GM18520 (cell line): ENCODE measurements around the gene BAMBI.

Source experiments
- ATAC-seq: cut with Tn5 transposase; IDR thresholded peaks from one replicate; pipeline ENCODE4 v1.9.1; 2021; ENCODE audit not compliant: unreplicated experiment

Gene BAMBI

DNA sequence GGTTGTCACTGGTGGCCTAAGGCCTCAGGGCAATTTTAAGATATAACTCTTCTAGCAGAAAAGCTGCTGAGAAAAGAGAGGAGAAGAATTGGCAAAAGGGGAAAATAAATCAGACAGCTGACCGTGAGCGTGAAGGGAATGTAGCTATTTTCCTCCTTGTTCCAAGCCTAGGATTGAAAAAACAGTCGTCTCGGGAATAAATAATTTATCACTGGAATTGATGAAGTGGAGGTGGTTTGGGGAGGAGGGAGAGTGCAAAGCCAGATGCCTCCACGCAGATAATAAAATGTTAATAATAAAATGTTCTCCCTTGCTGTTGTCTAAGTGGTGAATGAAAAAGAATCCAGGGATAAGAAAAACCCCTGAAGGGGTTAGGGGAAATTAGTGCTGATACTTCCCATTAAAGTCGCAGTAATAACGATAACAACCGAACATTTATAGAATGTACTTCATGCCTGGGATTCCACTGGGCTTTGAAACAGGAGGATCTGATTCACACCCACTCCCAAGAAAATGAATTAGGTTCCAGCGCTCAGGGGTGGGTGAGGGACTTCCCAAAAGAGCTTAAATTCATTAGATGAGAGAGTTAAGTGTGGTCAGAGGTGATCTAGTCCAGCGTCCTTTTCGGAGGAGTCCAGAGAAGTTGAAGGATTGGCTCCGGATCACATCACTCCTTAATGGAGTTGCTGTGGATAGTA lies 27.3 kb downstream of the BAMBI start:
- no peak for ATAC-seq

DNA sequence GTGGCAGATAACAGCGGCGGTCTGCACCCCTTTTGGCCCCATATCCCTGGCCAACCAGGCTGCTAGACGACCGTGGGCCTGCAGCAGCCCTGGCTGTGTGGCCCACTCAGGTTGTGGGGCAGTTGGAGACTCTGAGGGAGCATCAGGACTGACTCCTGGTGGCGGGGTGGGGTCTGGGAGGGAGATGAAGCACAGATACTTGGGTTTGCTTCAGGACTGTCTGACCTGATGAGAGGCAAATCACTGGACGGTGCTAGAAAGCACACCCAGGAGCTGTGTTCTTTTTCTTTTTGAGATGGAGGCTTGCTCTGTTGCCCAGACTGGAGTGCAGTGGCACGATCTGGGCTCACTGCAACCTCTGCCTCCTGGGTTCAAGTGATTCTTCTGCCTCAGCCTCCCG lies 28.2 kb downstream of the BAMBI start:
- no peak for ATAC-seq

DNA sequence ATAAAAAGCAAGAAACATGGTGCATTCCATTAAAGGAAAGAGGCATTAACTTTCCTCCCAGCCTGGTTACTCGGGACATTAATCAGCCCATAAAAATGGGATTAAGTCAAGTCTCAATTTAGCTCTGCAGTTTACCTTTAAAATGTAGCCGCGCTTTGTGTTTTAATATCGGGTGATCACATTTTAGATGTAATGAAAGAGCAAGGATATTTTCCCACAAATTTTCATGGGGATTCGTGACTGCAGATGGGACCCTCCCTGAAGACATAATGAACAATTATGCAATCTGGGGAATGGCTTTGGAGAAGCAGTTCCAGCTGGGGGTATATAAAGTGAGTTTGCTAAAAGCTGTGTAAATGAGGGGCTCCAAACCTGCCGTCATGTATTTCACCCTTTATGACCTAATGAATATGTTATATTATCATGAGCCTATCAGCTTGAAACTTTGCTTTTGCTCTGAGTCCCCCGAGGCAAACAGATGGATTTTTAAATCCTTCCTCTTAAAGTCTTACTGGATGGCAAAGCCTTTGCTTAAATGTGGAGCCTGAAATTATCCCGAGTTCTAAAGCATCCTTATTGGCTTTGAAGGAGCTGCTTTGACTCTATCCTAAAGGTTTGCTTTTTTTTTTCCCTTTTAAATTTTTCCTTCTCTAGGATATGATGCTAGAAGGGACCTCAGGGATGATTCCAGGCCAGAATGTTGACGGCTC lies 31.8 kb downstream of the BAMBI start:
- no peak for ATAC-seq

DNA sequence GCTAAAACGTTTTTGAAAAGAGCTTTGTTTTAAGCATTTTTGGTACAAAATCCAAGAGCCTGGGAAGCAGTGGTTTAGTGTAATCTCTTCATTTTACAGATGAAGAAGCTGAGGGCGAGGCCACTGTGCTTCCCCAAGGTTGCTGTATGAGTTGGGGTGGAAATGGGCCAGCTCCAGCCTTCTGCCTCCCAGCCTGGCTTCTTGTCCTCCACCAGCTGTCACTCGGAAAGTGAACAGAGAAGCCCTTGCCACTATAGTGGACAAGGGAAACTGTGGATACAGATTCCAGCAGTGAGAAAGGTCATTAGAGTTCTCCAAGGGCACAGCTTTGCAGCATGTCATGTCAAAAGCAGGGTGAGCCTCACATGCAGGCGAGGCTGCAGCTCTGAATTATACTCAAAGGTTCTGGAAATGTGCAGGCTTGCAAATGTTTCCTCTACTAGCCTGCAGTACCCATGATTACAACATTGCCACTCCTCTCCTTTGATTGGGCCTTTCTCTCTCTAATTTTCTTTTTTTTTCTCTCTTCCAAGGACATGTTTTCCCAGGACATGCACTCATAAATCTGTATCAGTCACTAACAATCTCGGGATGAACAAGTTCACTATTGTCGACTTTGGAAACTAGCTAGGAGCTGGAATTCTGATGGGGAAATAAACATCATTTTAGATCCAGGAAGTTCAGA lies 33.0 kb downstream of the BAMBI start:
- ATAC-seq = no peak

DNA sequence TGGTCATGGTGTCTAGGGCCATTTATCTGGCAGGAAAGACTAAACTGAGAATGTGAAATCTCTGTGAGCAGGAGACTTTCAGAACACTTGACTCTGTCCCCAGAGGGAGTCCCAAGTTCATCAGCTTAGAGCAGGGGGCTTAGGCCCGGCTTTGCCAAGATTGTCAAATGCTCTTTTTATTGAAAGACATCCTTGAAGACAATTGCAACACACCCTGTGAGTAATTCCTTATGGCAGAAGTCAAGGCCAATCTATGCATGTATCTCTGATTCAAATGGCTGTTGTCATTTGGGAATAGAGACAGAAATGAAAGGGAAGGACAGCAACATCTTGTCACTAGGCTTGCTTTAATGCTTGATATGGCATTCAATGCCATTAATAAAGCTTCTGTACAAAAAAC lies 33.7 kb downstream of the BAMBI start:
- no peak for ATAC-seq

DNA sequence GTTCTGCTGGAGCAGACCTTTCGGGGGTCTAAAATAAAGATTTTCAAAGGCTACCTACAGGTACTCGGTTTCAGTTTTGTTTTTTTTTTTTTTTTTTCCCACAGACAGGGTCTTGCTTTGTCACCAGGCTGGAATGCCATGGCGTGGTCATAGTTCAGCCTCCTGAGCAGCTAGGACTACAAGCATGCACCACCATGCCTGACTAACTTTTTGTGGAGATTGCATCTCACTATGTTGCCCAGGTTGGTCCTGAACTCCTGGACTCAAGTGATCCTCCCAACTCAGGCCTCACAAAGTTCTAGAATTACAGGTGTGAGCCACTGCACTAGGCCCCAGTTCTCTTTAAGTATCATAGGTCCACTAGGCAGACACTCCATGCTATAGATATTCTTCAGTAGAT lies 34.5 kb downstream of the BAMBI start:
- no peak for ATAC-seq

DNA sequence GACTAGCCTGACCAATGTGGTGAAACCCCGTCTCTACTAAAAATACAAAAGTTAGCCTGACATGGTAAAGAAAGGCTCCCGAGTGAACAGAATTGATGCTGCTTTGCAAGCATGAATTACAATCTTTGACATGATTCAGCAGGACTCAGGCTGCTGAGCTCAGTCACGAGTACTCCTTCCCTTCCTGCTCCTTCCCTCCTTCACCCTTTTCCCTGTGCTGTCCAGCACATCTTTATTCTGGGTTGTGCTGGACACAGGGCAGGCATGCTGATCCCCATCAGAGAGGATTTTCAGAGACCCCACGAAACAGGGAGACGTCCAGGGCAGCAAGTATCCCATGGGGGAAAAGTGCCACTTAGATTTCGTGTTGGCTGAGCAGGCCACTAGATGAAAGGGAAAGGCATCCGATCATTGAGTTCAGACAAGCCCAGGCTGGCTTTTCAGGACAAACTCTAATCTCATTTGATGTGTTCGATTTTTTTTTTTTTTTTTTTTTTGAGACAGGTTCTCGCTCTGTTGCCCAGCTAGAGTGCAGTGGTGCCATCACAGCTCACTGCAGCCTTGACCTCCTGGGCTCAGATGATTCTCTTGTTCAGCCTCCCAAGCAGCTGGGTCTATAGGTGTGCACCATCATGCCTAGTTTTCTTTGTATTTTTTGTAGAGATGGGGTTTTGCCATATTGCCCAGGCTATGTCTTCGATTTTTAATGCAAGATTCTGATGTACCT lies 36.5 kb downstream of the BAMBI start:
- ATAC-seq = no peak

DNA sequence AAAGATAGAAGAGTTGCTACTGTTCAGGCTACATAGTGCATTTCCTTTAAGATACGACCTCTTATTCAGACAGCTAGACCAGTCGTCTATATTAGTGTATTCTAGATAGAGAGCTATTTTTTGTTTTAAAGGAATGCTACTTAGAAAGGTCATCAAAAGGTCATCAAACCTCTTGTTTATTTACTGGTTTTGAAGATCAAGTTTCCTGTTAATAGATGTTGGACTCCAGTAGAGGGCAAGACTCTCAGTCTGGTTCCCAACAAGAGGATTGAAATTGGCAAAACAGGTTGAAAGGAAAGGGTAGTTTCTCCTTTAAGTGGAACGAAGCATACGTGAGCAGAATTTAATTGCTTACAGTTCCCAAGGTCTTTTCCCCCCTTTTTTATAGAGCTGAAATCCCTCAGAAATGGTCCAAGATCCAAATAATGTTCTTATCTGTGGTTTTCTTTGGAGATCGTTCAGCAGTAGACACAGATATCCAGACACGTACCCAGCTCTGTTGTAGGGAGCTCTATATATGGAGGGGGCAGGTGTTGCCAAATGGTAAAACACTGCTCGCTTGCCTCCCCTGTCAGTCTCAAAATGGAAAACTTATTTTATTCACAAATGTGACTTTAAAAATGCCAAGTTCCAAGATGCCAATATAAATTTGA lies 37.2 kb downstream of the BAMBI start:
- ATAC-seq = no peak

DNA sequence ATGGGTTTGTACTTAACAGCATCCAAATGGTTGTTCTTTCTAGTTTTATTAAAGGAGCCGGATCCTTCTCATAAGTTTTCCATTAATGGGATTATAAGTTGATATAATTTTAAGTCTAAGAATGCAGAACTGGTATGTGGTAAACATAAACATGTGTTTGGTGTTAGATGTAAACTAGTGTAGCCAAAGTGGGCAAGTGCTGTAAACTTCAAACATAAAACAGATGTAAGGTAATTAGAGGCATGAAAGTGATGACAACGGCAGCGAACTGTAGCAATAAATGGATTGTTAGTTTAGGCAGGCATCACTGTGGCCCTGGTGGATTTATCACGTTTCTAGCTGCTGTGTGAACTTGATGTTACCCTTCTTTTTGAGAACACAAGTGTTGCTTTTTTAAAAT lies 37.9 kb downstream of the BAMBI start:
- ATAC-seq = no peak

DNA sequence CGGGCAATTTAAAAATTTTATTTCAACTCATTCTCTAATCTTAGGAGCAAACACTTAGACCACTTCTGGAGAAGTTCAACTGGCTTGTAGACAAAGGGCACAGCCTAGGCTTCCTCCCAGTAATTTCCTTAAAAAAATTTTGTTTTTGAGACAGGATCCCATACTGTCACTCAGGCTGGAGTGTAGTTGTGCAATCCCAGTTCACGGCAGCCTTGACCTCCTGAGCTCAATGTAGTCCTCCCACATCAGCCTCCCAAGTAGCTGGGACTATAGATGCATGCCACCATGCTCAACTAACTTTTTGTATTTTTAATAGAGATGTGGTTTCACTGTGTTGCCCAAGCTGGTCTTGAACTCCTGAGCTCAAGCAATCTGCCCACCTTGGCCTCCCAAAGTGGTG lies 38.4 kb downstream of the BAMBI start:
- no peak for ATAC-seq

DNA sequence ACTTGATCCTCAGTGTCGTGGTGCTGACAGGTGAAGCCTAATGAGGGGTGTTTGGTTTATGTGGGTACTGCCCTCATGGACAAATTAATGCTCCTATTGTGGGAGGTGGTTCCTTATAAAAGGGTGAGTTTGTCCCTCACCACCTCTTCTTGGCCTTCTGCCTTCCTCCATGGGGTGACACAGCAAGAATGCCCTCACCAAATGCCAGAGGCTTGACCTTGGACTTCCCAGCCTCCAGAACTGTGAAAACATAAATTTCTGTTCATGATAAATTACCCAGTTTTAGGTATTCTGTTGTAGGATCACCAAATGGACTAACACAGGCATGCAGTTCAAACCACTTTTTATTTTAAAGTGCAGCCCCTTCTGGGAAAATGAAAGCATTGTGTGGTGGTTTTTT lies 39.4 kb downstream of the BAMBI start:
- ATAC-seq = no peak

DNA sequence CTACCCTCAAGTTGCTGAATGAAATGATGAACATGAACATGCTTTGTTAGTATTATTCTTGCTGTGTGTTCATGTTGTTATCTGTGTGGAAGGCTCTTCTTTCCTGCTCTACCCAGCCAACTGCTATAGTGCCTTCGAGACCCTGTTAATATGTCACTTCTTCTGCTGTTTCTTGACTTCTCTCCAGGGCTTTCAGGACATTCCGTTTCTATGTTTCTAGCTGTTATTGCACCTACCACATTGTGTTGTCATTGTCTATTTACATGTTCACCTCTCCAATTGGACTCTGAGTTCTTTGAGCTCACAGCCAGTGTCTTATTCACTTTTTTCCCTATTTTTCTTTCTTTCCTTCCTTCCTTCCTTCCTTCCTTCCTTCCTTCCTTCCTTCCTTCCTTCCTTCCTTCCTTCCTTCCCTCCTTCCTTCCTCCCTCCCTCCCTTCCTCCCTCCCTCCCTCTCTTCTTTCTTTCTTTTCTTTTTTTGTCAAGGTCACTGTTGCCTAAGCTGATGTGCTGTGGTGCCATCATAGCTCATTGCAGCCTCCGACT lies 40.4 kb downstream of the BAMBI start:
- no peak for ATAC-seq

DNA sequence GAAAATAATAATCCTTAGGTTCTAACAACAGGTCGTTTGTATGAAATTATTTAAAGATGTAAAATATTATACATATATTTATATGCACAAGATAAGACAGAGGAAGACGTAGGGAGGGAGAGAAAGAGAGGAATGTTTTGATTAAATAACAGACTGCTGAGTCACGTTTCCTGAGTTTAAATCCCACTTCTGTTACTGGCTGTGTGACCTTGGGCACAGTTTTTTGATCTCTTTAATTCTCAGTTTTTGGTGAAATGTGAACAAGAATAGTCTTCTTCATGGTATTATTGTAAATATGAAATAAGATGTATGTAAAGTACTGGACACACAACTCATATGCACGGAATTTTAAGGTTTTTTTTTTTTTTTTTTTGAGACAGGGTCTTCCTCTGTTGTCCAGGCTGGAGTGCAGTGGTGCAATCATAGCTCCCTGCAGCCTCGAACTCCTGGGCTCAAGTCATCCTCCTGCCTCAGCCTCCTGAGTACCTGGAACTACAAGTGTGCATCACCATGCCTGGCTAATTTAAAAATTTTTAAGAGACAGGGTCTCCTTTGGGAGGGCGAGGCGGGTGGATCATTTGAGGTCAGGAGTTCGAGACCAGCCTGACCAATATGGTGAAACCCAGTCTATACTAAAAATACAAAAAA lies 42.6 kb downstream of the BAMBI start:
- no peak for ATAC-seq

DNA sequence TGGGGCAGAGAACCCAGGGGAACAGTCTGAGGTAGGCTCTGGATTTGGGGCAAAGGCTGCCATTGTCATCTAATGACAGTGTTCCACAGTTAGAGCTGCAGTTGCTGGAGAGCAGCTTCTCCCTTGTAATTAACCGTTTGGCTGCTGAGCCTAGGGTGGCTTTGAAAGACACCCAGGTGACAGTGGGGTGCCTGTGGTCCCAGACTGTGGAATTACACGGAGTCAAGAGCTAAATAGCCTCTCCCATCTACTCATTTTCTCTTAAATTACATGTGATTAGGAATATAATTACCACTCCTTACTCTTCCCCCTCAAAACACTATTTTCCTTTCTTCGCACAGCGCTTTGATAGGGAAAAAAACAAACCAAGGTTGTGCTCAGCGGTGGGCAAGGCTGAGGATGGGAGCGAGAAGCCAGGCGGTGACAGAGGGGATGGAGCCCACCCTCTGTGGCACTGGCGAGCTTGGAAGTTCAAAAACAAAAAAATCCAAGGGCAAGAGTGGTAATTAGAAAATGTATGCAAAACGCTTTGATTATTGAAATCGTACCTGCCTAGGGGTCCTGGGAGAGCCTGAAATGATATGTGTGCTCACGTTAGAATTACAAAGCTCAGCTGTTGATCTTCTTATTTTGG lies 44.1 kb downstream of the BAMBI start:
- no peak for ATAC-seq

DNA sequence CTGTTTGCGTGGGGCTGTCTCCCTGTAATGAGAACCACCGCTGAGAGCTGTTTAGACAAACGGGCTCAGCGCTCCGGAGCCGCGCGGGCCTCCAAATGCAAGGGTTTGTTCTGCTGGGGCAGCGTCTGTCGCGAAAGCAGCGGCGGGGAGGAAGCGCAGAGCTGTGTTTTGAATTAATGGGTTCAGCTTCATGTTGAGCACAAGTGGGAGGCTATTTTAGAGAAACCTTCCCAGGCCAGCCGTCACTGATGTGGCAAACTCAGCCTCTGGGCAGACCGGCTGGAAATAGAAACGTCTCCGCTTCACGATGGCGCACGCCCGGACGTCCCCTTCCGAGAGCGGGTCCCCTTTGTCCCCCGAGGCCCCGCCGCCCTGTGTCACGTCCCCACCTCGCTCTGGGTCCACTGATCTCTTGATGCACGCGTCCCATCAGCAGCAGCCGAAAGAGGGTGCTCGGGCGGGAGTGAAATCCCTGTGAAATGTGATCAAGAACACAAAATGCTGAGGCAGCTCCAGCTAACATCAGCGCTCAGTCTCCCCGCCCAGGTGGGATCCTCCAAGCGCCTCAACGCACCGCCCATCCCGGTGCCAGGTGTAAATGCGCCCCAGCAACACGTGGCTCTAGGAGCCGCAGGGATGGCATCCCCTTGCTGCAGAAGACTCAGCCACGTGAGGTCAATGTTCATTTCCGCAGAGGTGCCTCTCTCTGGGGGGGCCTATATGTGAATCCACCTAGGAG lies 44.9 kb downstream of the BAMBI start:
- no peak for ATAC-seq

DNA sequence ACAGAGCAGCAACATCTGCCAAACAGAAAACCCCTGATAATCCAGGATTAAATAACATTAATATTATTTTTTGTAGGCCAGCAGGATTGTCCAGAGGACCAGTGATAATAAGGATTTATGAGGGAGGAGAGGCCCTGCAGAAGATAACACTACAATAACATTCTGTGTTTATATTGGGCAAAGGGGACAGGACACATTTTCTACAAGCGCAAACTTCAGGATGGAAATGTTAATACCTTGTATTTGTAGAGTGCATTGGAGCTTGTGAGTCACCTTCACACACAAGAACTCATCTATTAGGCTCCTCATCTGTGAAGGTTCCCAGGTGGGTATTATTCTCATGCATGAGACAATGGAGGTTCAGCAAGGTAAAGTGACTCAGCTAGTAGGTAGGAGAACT lies 51.0 kb downstream of the BAMBI start:
- ATAC-seq = no peak

DNA sequence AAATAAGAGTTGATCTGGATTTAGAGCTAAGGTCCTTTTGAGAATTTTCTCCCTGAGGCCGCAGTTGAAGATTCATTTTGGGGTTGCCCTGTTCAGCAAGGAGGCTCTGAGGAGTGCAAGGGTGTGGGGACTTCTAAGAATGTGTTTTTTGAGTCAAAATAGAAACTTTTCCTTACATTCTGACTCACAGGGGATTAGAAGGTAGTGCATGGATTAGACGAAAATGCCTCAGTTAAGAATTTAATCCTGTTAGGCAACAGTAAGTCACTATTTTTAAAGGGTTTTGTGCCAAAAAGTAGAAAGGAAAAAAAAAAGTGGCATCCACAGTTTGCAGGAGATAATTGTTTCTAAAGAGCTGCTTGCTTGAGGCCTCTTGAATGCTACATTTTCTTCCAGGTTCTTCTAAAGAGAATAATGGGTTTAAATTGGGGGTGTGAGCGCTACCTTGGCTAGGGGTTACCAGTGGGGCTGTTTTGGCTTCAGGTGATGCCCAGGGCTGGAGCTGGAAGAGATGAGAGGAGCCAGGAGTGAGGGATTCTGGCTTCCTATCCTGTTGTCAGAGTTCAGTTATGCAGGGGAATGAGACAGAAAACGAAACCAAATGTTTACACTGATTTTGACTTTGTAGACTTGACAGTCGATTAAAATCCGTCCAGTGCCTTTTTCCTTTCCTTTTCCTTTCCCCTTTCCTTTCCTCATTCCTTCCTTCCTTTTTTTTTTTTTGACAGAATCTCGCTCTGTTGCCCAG lies 52.9 kb downstream of the BAMBI start:
- no peak for ATAC-seq

DNA sequence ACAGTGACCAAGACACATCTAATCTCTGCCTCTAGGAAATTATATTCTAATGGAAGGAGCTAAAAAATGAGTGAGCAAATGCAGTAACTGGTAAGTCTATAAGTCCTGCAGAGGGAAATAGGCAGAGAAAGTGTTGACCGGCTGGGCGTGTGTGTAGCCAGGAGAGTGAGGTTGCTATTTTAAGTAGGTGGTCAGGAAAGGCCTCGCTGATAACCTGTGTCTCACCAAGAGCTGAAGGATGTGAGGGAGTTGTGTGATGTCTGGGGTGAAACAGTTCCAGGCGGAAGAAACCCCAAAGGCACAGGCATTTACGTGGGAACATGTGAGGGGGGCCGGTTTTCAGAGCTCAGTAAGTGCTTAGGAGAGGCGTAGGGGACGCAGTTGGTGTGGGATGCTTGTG lies 54.8 kb downstream of the BAMBI start:
- ATAC-seq = no peak
